HG03442 (cell line): ENCODE data around the gene CGN.

Experiments
- ATAC-seq: cut with Tn5 transposase; IDR thresholded peaks from one replicate; pipeline ENCODE4 v1.9.1; 2021; ENCODE audit warnings: mild to moderate bottlenecking, moderate library complexity; ENCODE audit not compliant: unreplicated experiment

Gene CGN

DNA sequence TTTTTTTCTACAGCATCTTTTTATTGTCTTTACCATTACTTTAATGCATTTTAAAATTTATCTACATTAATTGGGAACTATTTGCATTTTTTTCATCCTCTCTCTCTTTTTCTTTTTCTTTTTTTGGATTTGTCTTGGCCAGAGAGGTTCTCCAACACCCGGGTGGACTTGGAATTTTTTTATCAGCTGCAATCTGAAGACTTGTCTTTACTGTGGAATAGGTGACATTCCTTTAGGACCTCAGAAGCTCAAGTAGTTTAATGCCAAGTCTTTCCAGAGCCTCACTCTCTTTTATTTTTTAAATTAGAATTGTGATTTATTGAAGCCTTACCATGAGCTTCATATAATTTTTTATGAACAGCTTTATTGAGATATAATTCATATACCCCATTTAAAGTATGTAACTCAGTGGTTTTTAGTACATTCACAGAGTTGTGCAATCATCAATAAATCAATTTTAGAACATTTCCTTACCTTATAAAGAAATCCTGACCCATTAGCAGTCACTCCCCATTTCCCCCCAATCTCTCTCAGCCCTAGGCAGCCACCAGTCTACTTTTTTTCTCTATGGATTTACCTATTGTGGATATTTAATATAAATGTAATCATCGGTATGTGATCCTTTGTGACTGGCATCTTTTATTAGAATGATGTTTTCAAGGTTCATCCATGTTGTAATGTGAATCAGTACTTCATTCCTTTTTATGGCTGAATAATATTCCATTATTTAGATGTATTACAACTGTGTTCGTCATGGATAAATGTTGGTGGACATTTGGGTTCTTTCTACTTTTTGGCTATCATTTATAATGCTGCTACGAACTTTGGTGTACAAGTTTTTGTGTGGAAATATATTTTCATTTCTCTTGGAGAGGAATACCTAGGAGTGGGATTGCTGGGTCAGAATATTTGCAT is 35.1 kb downstream of the CGN start:
- ATAC-seq: no peak

DNA sequence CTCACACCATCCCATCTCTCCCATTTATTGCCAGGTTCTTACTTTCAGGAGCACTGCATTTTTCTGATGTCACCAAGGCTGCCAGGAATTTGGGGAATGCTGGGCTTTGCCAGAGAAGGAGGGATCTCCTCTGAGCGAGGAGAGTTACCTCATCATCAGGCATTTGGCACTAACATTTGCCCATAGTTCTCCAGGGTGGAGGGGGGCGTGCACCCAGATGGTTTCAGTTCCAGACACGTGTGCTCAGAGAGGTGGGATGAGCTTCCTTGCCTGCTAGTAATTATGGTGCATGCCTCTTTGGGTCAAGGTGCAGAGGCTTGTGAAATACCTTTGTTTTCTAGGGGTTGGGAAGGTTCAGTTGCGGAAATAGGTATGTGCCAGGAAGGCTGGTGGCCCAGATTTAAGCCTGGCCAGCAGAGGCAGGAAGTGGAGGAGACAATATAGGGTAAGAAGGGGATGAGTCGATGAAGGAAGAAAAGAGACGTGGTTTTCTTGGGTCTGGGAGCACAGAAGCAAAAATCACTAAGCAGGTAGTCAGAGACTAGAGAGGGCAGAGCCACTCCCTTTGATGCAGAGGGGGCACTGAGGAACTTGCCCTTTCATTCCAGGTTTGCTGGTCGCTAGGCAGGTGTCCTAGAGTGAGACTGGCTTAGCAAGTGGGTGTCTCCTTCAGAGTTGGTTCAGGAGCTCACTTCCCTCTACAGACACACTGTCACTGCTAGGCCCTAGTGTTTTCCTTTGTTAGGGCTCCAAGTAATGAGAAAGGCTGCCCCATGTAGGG is 36.1 kb downstream of the CGN start:
- ATAC-seq: no peak

DNA sequence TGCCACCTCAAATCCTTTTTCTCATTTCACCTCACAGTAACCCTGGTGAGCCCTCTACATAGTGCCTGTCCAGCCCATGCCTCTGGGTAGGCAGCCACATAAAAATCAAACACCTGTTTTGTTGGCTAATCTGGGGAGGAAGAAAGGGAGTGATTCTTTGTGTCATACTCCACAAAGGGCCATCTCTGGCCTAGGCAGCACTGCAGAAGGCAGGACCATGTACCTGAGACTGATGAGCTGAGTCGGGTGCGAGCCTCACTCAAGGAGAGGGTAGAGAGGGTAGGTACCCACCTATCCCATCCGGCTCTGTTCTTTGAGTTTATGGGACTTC is 36.7 kb downstream of the CGN start:
- no peak for ATAC-seq

DNA sequence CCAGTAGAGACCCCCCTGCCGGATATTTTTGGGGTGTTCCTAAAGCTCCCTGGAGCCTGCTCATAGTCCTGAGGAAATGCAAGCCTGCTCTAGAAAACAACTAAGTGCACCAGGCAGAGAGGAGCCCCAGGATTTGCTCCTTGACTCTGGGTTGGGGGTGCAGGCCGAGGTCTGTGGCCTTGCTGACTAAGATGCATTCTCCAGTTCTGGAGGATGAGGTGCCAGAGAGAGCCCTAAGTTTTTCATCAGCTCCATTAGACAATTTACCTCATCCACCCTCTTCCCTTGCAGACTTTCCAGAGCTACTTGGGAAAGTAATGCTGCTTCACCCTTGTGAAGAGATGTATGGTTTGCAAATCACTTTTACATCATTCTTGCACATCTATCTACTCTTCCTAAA is 38.0 kb downstream of the CGN start:
- no peak for ATAC-seq

DNA sequence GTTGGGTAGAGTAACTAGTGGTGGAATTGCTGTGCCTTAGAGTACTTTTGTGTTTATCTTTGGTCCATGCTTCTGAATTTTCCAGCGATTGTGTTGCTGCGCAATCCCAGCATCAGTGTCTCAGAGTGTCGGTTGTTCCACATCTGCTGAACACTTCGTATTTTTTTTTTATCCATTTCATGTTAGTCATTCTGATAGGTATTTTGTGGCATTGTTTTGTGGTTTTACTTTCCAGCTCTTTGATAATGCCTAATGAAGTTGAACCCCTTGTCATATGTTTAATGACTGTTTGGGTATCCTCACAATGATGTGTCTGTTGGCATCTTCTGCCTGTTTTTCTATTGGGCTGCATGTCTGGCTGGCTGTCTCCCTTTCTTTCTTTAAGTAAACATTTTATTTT is 42.5 kb downstream of the CGN start:
- no peak for ATAC-seq

DNA sequence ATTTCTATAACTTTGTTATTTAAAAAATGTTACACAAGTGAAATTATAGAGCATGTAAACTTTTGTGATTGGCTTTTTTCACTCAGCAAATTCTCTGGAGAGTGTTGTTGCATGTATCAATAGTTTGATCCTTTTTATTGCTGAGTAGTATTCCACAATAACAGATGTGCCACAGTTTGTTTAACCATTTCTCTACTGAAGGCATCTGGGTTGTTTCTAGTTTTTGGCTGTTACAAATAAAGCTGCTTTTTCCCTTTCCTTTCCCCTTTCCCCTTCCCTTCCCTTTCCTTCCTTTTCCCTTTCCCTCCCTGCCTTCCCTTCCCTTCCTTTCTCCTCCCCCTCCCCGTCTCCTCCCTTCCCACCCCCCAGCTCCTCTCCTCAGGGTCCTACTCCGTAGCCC is 44.9 kb downstream of the CGN start:
- ATAC-seq: no peak

DNA sequence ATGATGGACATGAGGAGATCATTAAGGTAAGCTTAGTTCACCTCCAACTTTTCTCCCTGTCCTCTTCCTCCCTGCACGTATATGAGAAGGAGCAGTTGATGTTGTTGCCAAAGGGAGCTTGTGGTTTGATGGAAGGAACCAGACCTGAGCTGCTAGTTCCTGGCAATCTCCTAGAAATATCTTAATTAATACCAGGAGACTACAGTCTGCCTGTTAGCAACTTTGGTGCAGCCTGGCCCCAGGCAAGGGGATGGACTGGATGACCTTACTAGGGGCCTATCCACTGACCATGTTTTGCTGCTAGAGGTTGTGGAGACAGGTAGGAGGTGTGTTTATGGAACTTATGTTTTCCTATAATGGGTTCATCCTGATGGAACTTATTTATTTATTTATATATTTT is 51.5 kb downstream of the CGN start:
- no peak for ATAC-seq

DNA sequence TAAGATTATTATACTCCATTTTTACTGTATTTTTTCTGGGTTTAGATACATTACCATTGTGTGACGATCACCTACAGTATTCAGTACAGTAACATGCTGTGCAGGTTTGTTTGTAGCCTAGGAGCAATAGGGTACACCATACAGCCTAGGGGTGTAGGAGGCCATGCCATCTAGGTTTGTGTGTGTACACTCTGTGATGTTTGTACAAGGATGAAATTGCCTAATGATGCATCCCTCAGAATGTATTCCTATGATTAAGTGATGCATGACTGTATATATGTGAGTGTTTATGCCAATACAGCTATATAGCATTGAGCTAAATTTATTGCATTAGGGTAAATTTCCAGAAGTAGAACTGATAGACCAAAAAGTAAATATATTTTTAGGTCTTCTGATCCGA is 52.2 kb downstream of the CGN start:
- no peak for ATAC-seq

DNA sequence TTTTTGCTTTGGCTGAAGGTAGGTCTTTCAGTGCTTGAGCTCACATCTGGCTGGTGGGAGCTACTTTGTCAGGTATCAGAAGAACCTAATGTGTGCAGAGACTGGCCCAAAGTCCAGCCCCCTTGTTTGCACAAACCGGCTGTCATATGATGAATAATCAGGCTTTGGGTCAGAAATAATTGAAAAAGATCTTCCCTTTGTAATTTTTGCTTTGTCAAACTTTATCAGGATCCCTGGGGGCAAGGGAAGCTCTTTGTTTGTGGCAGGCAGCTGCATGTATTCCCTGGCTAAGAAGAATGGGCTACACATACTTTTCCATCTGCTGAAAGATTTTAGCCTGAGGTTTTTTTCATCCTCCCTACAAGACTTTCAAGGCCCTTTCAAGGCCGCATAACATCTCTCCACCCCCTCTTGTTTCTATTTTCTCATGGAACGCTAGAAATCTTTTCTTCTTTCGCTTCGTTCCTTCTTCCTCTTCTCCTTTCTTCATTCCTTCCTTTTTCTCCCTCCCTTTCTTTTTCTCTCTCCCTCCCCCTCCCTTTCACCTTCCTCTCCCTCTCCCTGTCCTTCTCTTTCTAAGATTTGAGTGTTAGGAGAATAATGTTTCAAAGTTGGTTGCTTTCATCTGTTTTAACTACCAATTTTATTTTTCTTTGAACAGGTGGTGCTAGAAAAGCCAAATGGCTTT is 54.5 kb downstream of the CGN start:
- no peak for ATAC-seq

DNA sequence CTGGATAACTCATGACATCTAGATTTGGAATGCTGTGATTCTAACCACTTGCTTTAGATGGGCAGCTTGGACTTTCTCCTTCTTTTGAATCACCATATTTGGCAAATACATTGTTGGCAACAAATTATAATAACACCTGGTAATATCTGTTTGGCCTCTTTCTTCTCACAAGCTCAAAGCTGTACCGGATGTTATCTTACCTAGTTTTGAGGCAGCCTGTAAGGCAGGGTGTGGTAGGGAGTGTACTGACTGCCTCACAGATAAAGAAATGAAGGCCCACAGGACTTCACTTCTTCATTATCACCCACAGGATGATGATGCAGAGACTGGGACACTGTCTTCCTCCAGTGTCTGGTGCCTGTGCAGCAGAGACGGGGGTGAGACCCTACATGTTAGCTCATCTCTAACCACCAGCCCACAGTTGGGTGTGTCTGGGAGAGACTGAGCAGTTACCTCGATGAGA is 57.5 kb downstream of the CGN start:
- ATAC-seq: no peak

DNA sequence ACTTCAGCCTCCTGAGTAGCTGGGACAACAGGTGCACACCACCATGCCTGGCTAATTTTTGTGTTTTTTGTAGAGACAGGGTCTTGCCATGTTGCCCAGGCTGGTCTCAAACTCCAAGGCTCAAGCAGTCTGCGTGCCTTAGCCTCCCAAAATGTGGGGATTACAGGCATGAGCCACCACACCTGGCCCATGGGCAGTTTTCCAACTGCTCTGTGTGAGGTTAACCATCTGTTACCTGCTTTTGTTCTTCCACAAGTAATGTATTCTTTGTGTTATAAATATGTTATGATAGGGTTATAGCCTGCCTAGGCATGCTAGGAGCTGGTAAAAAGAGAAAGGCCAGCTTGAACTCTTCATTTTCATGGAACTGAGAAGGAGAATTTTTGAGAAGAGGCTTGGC is 59.6 kb downstream of the CGN start:
- ATAC-seq: no peak

DNA sequence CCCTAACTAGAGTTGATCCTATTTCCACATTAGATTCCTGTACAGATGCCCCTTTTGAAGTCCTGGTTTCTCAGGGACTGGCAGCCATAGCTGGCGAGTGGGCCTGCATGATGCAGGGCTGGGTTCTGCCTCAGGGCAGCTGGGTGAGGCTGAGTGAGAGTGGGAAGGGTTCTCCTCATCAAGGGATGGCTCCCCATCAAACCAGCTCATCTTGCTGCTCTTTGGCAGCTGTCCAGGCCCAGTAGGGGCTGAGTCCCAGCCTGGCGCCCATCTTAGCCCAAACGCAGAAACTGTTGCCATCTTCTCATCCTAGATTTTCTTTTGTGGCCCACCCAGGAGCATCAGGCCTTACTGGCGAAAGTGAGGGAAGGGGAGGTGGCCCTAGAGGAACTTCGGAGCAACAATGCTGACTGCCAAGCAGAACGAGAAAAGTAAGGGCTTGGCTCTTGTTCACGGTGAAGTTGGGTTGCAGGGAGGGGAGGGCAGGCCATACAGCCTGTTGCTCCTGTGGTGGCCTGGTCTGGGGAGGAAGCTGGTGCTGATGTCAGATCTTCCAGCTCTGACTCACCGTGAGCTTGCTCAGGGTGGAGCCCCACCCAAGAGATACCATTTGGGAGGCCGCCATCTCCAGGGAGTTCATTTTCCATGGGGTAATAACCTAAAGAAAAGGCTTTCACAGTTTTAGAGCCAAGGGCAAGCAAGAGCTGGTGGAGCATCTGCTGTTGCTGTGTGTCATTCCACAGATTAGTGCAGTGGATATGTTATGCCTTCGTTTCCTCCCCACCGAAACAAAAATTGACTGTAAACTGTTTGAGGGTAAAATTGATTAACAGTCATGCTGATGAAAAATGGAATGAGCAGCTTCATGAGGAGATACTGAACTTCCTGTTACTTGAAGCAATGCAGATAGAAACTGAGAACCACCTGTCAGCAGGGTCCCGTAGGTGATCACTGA is 63.7 kb downstream of the CGN start:
- ATAC-seq: no peak

DNA sequence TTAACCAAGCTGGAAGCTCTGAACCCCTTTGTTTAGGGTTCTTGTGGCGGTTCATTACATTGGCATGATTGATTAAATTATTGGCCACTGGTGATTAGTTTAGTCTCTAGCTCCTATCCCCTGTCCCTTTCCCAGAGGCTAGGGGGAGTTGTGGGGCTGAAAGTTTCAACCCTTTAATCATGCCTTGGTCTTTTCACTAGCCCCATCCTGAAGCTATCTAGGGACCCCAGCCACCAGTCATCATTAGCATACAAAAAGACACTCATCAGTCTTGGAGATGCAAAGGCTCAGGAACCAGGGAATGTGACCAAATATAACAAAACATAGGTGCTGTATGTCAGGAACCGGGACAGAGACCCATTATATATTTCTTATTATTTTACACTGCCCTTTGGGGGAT is 66.0 kb downstream of the CGN start:
- no peak for ATAC-seq

DNA sequence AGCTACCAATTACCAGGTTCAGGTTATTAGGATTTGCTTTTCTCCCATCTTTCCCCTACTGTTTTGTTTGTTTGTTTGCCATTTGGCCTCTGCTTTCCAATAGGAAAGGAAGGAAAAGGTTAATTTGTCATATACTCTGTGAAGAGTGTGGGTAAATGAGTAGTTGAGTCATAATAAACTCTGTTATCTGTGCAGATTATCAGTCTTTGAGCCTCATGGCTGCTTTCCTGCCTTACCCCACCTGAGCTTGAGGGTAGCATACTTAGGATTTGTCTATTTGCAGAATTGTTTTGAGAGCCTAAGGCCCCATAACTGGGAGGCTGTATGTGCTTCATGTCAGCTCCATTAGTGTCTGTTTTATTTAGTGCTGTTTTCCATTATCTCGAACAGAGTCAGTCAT is 67.8 kb downstream of the CGN start:
- no peak for ATAC-seq

DNA sequence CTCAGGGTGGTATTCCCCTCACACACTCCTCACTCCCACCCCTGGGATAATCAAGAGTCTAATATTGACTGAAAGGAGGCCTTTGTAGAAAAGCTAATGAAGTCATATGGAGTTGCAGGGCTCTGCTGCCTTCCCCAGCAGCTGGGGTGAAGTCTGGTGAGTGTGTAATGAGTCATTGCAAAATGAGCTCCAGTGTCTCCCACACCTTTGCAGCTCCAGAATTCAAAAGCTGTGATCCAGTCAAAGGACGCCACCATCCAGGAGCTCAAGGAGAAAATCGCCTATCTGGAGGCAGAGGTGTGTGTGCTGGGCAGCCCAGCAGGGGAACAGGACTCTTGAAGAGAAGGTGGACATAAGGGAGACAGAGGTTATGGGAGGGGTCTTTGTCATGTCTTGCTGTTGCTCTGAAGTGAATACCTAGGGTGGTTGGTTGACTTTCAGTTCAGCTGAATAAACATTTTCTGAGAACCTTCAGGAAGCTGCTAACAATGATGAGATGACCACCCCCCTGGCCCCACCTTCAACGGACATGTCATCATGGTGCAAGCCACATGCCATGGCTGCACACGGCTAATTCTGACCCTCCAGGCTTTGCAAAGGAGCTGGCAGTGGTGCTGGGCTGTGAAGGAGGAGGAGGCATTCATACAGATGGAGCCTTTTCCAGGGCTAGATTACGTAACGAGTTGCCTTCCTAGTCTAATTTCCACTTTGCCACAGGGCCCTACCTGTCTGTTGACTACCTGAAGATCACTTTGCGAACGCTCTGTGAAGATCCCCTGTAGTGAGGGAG is 68.4 kb downstream of the CGN start:
- no peak for ATAC-seq

DNA sequence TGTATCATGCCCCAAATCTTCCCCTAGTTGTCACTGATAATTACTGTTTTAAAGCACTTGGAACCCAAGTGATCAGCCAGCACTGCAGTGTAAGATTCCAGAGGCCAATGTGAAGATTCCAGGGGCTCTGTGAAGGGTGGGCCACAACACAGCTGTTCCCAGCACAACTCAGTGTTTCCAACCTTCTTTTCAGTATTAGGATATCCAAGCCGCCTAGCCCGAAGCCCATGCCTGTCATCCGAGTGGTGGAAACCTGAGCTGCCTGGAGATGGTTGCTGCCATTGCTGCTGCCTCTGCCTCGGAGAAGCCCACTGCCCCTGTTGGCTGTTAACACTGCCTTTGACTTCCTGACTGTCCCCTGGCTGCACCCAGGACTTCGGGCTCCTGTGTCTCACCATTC is 70.3 kb downstream of the CGN start:
- no peak for ATAC-seq

DNA sequence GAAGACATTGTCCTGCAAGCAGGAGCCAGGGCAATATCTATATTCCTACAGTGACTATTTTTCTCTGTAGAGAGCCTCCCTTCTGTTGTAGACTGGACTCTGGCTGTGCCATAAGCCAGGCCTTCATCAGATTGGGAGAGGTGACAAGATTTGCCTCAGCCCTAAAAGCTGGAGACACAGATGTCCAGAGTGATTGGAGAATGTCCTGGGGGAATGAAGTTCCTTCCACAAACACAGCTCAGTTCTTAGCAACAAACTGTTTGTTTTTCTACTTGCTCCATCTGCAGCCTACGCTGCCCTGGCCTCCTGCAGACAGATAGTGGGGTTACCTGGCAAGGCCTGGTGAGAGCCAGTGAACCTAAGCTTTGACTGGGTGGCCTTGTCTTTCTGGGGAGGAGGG is 70.7 kb downstream of the CGN start:
- ATAC-seq: no peak

DNA sequence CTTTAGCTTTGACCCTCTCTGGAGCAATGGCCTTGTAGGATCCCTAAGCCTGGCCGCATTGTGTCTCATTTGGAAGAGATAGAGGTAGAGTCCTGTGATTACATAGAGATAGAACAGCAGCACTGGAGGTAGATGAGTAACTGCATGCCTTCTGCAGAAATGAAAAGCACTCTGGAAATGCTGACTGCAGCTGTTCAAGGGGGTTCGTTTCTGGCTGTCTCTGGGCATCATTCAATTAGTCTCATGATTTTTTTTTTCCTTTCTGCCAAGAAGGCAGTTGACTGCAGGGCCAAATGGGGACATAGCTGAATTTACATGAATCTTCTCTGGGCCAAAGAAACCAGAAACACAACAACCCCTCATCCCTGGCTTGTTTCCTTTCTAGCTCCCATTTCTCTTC is 72.6 kb downstream of the CGN start:
- no peak for ATAC-seq

DNA sequence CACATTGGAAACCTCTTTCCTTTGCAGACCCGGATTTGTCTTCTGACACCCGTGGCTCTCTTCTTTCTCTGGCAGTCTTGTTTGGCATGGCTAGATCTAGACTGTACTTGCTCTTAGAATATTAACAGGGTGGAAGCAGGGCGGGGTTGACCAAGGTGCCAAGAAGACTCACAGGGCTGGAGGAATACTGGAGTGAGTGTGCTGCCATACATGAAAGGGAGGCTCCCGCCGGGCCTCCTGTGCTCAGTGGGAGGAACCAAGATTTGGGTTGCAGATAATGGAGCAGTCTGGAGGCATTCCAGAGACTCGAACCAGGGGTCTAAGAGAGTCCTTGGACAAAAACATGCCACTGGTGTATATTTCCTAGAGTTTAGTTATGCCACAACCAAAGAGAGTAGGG is 73.1 kb downstream of the CGN start:
- no peak for ATAC-seq

DNA sequence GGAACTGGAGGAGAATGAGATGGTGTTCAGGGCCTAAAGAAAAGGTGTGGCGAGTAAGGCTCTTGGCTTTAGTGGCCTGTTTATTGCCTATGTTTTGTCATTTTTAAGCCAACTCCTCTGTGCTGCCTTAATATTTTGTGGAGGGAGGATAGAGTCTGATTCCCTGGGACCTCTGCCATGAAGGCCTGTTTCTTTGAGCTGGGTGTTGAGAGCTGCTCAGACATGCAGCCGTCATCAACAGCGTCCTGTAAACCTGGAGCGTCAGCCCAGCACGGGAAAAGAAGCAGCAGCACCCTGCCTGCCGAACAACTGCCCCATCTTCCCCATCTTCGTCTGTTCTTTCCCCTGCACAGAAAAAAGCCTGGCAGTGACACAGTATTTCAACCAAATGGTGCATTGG is 73.6 kb downstream of the CGN start:
- ATAC-seq: no peak
